Epithelial cell of proximal tubule (primary cell): ENCODE data around the gene SP4. TPM values are rescaled to one million over a fixed set of nuclear protein-coding genes. Genes with fewer than 3 reads are reported as not detected.

ENCODE experiments used
- DNase-seq: peaks from one replicate; pipeline ENCODE4 v3.0.0-alpha.2; 2011; ENCODE audit warnings: low read depth
- H3K4me3 ChIP-seq: 2 replicates; pipeline ENCODE4 v1.5.1; 2011; ENCODE audit warnings: low read depth, mild to moderate bottlenecking, low read length
- CTCF ChIP-seq: conservative IDR thresholded peaks from 2 replicates; pipeline ENCODE4 v1.5.1; 2012; ENCODE audit warnings: low read depth, mild to moderate bottlenecking, low read length
- total RNA-seq: library from RNA; depleted of rRNA; stranded (reverse); fragments of >200 nt; gene quantifications from 2 replicates; pipeline ENCODE4 v1.2.3, GENCODE V29; 2015

The SP4 gene
- total RNA-seq, 1 donor from 2014 or later = 3.3 TPM

GRCh38 chr7:21443149-21443841, 15.4 kb downstream of the SP4 start:
- DNase-seq = no peak
- TF ChIP-seq CTCF = no peak
- no peak overlapping the region for H3K4me3 ChIP-seq

- H3K4me3 ChIP-seq = no peak overlapping the region
- no peak for TF ChIP-seq CTCF
- no peak for DNase-seq
Measured at GRCh38 chr7:21448974-21449373, 21.1 kb downstream of the SP4 start.

GRCh38 chr7:21450076-21450475, 22.2 kb downstream of the SP4 start:
- no peak for DNase-seq
- TF ChIP-seq CTCF = no peak
- H3K4me3 ChIP-seq = no peak overlapping the region

- no peak overlapping the region for H3K4me3 ChIP-seq
- TF ChIP-seq CTCF = no peak
- no peak for DNase-seq
Measured at GRCh38 chr7:21450941-21451340, 23.1 kb downstream of the SP4 start.

- no peak overlapping the region for H3K4me3 ChIP-seq
- no peak for DNase-seq
- no peak for TF ChIP-seq CTCF
Measured at GRCh38 chr7:21454182-21454581, 26.3 kb downstream of the SP4 start.

- DNase-seq = no peak
- TF ChIP-seq CTCF = no peak
- no peak overlapping the region for H3K4me3 ChIP-seq
Measured at GRCh38 chr7:21454906-21455305, 27.0 kb downstream of the SP4 start.

GRCh38 chr7:21461282-21461681, 33.4 kb downstream of the SP4 start:
- H3K4me3 ChIP-seq = no peak overlapping the region
- TF ChIP-seq CTCF = no peak

More at GRCh38 chr7:21461282-21461681, 33.4 kb downstream of the SP4 start:
- no peak for DNase-seq
